ENCODE data around the gene STXBP4. TPM values are rescaled to one million over a fixed set of nuclear protein-coding genes. Genes with fewer than 3 reads are reported as not detected.

STXBP4 gene, protein sequence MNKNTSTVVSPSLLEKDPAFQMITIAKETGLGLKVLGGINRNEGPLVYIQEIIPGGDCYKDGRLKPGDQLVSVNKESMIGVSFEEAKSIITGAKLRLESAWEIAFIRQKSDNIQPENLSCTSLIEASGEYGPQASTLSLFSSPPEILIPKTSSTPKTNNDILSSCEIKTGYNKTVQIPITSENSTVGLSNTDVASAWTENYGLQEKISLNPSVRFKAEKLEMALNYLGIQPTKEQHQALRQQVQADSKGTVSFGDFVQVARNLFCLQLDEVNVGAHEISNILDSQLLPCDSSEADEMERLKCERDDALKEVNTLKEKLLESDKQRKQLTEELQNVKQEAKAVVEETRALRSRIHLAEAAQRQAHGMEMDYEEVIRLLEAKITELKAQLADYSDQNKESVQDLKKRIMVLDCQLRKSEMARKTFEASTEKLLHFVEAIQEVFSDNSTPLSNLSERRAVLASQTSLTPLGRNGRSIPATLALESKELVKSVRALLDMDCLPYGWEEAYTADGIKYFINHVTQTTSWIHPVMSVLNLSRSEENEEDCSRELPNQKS
- 5.1 and 11.6 TPM in 2 replicates for total RNA-seq

DNA sequence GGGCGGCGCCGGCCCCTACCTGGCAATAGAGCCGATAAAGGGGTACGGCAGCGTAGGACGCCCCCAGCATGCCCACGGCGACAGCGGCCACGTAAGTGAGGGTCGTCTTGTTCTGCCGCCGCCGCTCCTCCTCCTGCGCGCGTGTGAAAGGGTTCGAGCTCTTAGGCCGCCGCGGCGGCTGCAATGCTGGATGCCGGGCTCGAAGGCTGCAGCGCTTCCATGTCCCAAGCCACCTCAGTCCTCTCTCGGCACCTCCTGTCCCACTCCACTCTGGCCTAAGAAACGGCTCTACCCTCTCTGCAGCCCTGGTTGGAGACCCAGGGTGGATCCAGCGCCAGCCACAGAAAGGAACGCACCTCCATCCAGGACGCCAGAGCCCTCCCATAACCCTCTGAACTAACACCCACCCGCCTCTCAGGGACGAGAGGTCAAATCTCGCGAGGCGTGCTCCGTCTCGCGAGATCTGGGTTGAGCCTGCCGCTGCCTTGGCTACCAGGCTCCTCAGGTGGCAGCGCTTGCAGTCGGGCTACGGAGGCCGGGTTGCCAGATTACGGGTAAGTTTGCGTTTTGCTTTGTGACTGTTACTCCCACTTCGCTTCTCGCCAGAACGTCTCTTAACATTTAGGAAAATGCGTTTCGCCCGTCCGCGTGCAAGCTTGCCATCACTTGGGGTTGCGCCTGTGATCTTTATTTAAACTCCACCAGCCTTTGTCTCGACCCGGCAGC lies at the start of gene STXBP4, which contains the start of gene COX11:
STXBP4 (plus strand) TSS at position 504 of the 726 bp plus-strand sequence. CDS start 17,455 bp downstream, outside the sequence.
COX11 (minus strand) TSS at position 393 of the 726 bp plus-strand sequence; CDS start at position 385, 8 bp downstream.
- DNase-seq (ENCODE audit: low read depth), result peak; percentile 70
- TF ChIP-seq, protein P1, sequence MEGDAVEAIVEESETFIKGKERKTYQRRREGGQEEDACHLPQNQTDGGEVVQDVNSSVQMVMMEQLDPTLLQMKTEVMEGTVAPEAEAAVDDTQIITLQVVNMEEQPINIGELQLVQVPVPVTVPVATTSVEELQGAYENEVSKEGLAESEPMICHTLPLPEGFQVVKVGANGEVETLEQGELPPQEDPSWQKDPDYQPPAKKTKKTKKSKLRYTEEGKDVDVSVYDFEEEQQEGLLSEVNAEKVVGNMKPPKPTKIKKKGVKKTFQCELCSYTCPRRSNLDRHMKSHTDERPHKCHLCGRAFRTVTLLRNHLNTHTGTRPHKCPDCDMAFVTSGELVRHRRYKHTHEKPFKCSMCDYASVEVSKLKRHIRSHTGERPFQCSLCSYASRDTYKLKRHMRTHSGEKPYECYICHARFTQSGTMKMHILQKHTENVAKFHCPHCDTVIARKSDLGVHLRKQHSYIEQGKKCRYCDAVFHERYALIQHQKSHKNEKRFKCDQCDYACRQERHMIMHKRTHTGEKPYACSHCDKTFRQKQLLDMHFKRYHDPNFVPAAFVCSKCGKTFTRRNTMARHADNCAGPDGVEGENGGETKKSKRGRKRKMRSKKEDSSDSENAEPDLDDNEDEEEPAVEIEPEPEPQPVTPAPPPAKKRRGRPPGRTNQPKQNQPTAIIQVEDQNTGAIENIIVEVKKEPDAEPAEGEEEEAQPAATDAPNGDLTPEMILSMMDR (conservative IDR thresholded peaks at IDR 0.05; ENCODE audit: low read depth, low read length), result no peak
- peak within 1 kb of the TSS; percentile 71 for H3K4me3 ChIP-seq (ENCODE audit: low read depth, low read length)

DNA sequence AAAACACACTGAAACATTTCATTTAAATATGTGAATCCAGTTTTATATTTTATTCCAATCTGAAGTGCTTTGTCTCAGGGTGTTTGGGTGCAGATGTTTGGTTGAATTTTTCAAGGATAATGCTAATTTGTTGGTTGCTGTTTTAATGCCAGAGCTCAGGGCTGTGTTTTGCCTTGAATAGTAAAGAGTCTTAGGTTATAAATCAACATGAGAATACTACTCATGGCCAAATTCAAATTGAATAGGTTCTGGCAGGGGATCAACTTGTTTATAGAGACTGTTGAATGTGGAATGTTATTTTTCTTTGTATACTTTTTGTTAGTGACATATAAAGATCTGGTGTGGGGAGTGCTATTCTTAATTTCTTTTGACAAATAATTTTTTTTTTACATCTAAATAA lies 49.1 kb upstream of the STXBP4 start:
- no peak for DNase-seq (ENCODE audit: low read depth)
- TF ChIP-seq, protein P1 (conservative IDR thresholded peaks at IDR 0.05; ENCODE audit: low read depth, low read length), result no peak
- H3K4me3 ChIP-seq (ENCODE audit: low read depth, low read length), result no peak overlapping the region

DNA sequence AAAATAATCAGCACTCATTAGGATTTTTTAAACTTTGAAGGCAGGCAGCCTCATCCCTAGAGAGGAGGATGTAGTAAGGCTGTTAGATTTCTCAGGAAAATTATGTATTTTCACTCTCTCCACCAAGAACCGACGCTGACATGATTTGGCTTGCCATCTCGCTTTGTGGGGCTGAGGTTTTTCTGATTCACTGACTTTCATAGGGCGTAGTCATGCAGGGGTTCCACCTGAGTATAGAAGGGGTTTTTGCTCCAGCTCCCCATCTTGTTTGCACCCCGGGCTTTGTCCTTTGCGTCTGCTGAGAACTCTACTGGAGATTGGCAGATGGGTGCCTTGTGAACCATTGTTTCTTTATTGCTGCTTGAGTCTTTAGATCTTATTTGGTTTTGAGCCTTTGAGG lies 47.7 kb upstream of the STXBP4 start:
- no peak overlapping the region for H3K4me3 ChIP-seq (ENCODE audit: low read depth, low read length)
- DNase-seq (ENCODE audit: low read depth), result no peak
- TF ChIP-seq, protein P1 (conservative IDR thresholded peaks at IDR 0.05; ENCODE audit: low read depth, low read length), result no peak

DNA sequence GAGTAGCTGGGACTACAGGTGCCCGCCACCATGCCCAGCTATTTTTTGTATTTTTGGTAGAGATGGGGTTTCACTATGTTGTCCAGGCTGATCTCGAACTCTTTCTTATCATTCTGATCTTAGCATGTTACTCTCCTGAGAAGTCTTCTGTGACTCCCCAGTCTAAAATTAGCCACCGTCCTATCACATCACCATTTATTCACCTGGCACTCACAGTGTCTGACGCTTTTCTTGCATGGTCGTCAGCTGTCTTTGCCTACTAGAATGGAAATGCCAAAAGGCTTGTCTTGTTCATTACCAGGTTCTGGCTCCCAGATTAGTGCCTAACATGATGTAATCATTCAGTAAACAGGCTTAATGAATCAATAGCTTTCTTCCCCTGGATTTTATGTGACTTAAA lies 44.2 kb upstream of the STXBP4 start:
- DNase-seq (ENCODE audit: low read depth), result no peak
- TF ChIP-seq, protein P1 (conservative IDR thresholded peaks at IDR 0.05; ENCODE audit: low read depth, low read length), result no peak
- no peak overlapping the region for H3K4me3 ChIP-seq (ENCODE audit: low read depth, low read length)

DNA sequence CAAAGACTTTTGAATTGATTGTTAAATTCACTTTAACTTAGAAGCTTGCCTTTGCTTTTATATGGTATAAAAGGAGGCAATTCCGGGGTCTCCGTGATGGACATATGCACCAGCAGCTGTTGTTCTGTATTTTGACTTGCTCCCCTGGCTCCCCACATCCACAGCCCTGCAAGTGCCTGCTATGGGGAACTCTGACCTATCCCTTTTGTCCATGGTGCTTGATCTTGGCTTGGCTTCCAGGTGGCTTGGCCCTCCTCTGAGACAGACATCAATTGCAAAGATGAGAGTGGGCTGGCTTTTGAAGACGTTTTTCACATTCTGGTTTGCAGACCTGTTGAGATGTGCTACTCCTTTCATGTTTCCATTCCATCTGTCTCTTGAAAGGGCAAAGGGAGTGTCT lies 41.0 kb upstream of the STXBP4 start:
- DNase-seq (ENCODE audit: low read depth), result no peak
- no peak overlapping the region for H3K4me3 ChIP-seq (ENCODE audit: low read depth, low read length)
- TF ChIP-seq, protein P1 (conservative IDR thresholded peaks at IDR 0.05; ENCODE audit: low read depth, low read length), result no peak

DNA sequence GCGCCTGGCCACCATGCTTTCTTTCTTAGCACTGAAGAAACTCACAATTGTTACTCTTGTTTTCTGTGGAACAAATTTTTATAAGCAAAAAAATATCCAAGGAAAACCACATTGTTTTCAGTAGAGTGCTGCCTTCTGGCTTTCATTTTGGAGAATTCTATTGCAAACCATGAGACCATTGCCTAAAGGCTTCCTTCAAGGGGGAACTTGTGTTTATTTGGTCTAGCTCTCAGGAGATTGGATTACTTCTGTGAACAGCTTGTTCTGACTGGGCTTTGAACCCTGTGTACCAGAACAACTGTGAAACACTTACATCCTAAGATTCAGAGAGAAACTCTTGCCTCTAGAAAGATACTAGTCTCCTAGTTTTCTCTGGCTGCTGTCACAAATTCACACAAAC lies 35.9 kb upstream of the STXBP4 start:
- TF ChIP-seq, protein P1 (conservative IDR thresholded peaks at IDR 0.05; ENCODE audit: low read depth, low read length), result no peak
- H3K4me3 ChIP-seq (ENCODE audit: low read depth, low read length), result no peak overlapping the region
- DNase-seq (ENCODE audit: low read depth), result no peak
